ENCODE measurements around the gene MRPL21. TPM values are rescaled to one million over a fixed set of nuclear protein-coding genes. Genes with fewer than 3 reads are reported as not detected.

The MRPL21 gene
- total and polyA plus RNA-seq, 2 donors (not counting 1 experiment from before 2014, with no cell fraction given), result 23.8 to 35.8 TPM

DNA sequence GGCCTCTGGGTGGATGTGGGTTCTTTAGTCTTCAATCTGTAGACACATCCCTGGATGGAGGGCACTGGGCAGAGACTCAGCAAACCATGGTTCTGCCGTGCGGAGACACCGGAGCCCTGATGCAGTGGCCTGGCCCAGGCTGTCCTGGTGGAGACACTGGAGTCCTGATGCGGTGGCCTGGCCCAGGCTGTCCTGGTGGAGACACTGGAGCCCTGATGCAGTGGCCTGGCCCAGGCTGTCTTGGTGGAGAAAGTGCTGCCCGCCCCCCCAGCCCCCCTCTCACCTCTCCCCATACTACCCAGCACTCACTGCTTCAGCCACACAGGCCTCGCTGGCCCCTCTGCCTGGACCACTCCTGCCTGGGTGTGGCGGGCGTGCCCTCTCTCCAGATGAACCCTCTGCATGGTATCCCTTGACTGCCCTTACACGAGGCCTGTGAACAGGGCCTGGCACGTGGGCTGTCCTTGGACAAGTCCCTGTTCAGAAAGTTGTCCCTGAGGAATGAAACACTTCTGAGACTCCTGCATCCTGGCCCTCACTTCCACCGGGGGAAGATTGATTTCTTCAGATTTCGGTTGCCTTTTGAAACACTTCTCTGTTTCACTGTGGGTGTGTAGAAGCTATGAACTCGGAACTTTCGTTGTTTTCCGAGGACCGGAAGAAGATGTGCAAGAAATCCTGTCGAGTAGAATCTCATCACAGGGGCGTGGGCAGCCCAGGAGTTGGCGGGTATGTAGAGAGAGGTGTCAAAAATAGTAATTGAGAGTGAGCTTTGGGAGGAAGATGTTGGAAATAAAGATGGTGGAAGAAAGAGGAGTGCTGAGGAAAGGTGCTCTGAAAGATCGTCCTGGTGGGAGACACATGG, 26.3 kb upstream of the MRPL21 start:
- Mint-ChIP-seq H3K4me1 (peaks cover 12% of the 10 kb centered on the region), H3K4me3 (no peak overlapping the region), H3K27me3 (no peaks in the 10 kb centered on the region), H3K27ac (no peak overlapping the region), H3K9me3 (ENCODE audit: insufficient read depth) (peaks cover 7% of the 10 kb centered on the region)
- Histone ChIP-seq H3K4me2 (replicated peaks; ENCODE audit: low read depth, low read length, poor library complexity, severe bottlenecking) (no peak overlapping the region), H3K27me3 (replicated peaks in 1 of 4; ENCODE audit: control extremely low read depth in 1 of 4, control insufficient read depth in 3 of 4, insufficient read depth in 4 of 4, low read length in 3 of 4) (no peaks in the 10 kb centered on the region), H3K4me1 (ENCODE audit: control insufficient read depth in 2 of 2, insufficient read depth in 2 of 2, low read length in 2 of 2) (peaks cover 7 to 11% of the 10 kb centered on the region in 2 donors), H4K20me1 (ENCODE audit: control insufficient read depth, insufficient read depth, low read length, poor library complexity, severe bottlenecking) (no peaks in the 10 kb centered on the region), H3K36me3 (replicated peaks in 1 of 2; ENCODE audit: control extremely low read depth in 1 of 2, control insufficient read depth in 1 of 2, extremely low read depth in 1 of 2, insufficient read depth in 2 of 2, low read length in 1 of 2) (peaks cover 7 to 58% of the 10 kb centered on the region in 2 experiments), H3K79me2 (ENCODE audit: control insufficient read depth, insufficient read depth, low read length) (peaks cover 5% of the 10 kb centered on the region), H3K27ac (ENCODE audit: low read length in 2 of 2) (no peak overlapping the region), H3K9ac (ENCODE audit: low read length) (no peak overlapping the region), H3K9me3 (ENCODE audit: control extremely low read depth in 1 of 3, control insufficient read depth in 2 of 3, insufficient read depth in 1 of 3, low read length in 2 of 3) (peaks cover 7 to 14% (median 11%) of the 10 kb centered on the region in 3 donors), H3K4me3 (ENCODE audit: control extremely low read depth in 1 of 5, extremely low read depth in 1 of 5, insufficient read depth in 1 of 5, low read depth in 2 of 5, low read length in 4 of 5) (no peak overlapping the region), H2AFZ (ENCODE audit: insufficient read depth, low read depth, low read length, poor library complexity, severe bottlenecking) (no peak overlapping the region)
- no peak for DNase-seq
- ChIA-PET CTCF (no interaction called here), POLR2A (no interaction called here)
- ATAC-seq (ENCODE audit: low read depth), result no peak
- TF ChIP-seq CTCF (IDR thresholded peaks at IDR 0.05) (no peak), EZH2 (IDR thresholded peaks at IDR 0.05; ENCODE audit: borderline replicate concordance, insufficient read depth, low read depth, low read length, poor library complexity, severe bottlenecking) (no peak)
- 94% methylated on average over 19 of the region's 20 CpGs for WGBS (ENCODE audit: insufficient coverage)
- intact Hi-C loops (cut with micrococcal nuclease), result no loop called here

GRCh38 chr11:68929135-68929534, 25.5 kb upstream of the MRPL21 start:
- no peak overlapping the region for H3K4me3 ChIP-seq (ENCODE audit: control extremely low read depth in 1 of 5, extremely low read depth in 1 of 5, insufficient read depth in 1 of 5, low read depth in 2 of 5, low read length in 4 of 5)
- WGBS (ENCODE audit: insufficient coverage), result 98% methylated on average over 20 of the region's 20 CpGs
- Mint-ChIP-seq H3K4me1 (peaks cover 12% of the 10 kb centered on the region), H3K4me3 (no peak overlapping the region), H3K9me3 (ENCODE audit: insufficient read depth) (peaks cover 7% of the 10 kb centered on the region), H3K27me3 (no peaks in the 10 kb centered on the region), H3K27ac (no peak overlapping the region)
- no peak overlapping the region for H2AFZ ChIP-seq (ENCODE audit: insufficient read depth, low read depth, low read length, poor library complexity, severe bottlenecking)
- no peaks in the 10 kb centered on the region for H4K20me1 ChIP-seq (ENCODE audit: control insufficient read depth, insufficient read depth, low read length, poor library complexity, severe bottlenecking)
- H3K9me3 ChIP-seq (ENCODE audit: control extremely low read depth in 1 of 3, control insufficient read depth in 2 of 3, insufficient read depth in 1 of 3, low read length in 2 of 3), result peaks cover 7 to 21% (median 12%) of the 10 kb centered on the region in 3 donors
- ATAC-seq (ENCODE audit: low read depth) (no peak), DNase-seq (no peak)
- H3K36me3 ChIP-seq (replicated peaks in 1 of 2; ENCODE audit: control extremely low read depth in 1 of 2, control insufficient read depth in 1 of 2, extremely low read depth in 1 of 2, insufficient read depth in 2 of 2, low read length in 1 of 2), result peaks cover 12 to 58% of the 10 kb centered on the region in 2 experiments
- ChIA-PET POLR2A (no interaction called here), CTCF (no interaction called here)
- H3K27ac ChIP-seq (ENCODE audit: low read length in 2 of 2), result no peak overlapping the region
- intact Hi-C loops (cut with micrococcal nuclease), result no loop called here
- peaks cover 7 to 11% of the 10 kb centered on the region in 2 donors for H3K4me1 ChIP-seq (ENCODE audit: control insufficient read depth in 2 of 2, insufficient read depth in 2 of 2, low read length in 2 of 2)
- no peak overlapping the region for H3K9ac ChIP-seq (ENCODE audit: low read length)
- H3K79me2 ChIP-seq (ENCODE audit: control insufficient read depth, insufficient read depth, low read length), result peaks cover 11% of the 10 kb centered on the region
- H3K4me2 ChIP-seq (replicated peaks; ENCODE audit: low read depth, low read length, poor library complexity, severe bottlenecking), result no peak overlapping the region
- H3K27me3 ChIP-seq (replicated peaks in 1 of 4; ENCODE audit: control extremely low read depth in 1 of 4, control insufficient read depth in 3 of 4, insufficient read depth in 4 of 4, low read length in 3 of 4), result no peaks in the 10 kb centered on the region
- TF ChIP-seq CTCF (IDR thresholded peaks at IDR 0.05) (no peak), EZH2 (IDR thresholded peaks at IDR 0.05; ENCODE audit: borderline replicate concordance, insufficient read depth, low read depth, low read length, poor library complexity, severe bottlenecking) (no peak)
